SK-N-MC (cell line): ENCODE measurements around the gene N4BP2L1.

Experiments
- FOXP2 ChIP-seq: optimal IDR thresholded peaks from 2 replicates; pipeline ENCODE3; 2011; ENCODE audit warnings: mild to moderate bottlenecking, moderate library complexity; ENCODE audit not compliant: insufficient read depth; ENCODE audit errors: extremely low read length, control extremely low read depth
- POLR2AphosphoS5 ChIP-seq: IDR thresholded peaks from 2 replicates; pipeline ENCODE4 v1.6.1; 2012; ENCODE audit warnings: mild to moderate bottlenecking, low read depth, low read length, borderline replicate concordance

DNA sequence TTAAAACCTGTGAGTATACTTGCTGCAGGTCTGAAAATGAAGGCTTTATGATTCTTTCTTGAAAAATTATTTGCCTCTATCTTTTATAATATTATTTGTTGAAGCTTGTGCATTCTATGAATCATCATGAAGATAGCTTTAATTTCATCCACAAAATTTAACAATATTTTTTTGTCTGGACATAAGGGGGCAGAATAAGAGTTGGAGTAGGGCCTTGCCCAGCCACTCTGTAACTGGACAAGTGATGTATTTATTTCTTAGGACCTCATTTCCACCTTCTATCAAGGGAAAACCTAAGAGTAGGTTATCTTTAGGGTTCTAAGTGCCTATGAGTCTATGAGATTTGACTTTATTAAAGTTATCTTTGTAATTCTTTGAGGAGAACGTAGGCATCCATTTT lies 49.9 kb downstream of the N4BP2L1 start:
- TF ChIP-seq POLR2AphosphoS5 (no peak), FOXP2 (no peak)
